Caco-2 (cell line): ENCODE results near the gene DAPK1. TPM values are rescaled to one million over a fixed set of nuclear protein-coding genes. Genes with fewer than 3 reads are reported as not detected.

Experiments used
- BruUV-seq: library from RNA; stranded (reverse); fragments of 400-500 nt; replicated peaks from 2 replicates; lab custom pipeline; 2021; lab: Mats Ljungman, UMichigan
- CTCF ChIA-PET: fragments of 300-600 bp; sonication (Branson Sonifier 250); formaldehyde crosslinking; loops from one replicate; lab custom pipeline; 2022; ENCODE audit warnings: antibody characterized with exemption; lab: Charles Lee
- POLR2A ChIA-PET: fragments of 300-600 bp; sonication (Branson Sonifier 250); formaldehyde crosslinking; loops from one replicate; lab custom pipeline; 2022; ENCODE audit warnings: antibody characterized with exemption; lab: Charles Lee
- DNase-seq, 2 experiments: peaks; one replicate each; pipeline versions ENCODE4 v3.0.0 to v3.0.0-alpha.2; 2020 to 2022
- H3K27me3 ChIP-seq: replicated peaks from 2 replicates; pipeline ENCODE4 v1.6.0; 2011; ENCODE audit warnings: low read length; ENCODE audit not compliant: control insufficient read depth, insufficient read depth
- H3K36me3 ChIP-seq: 2 replicates; pipeline ENCODE4 v1.5.1; 2011; ENCODE audit warnings: low read length; ENCODE audit not compliant: control insufficient read depth, insufficient read depth
- H3K4me1 ChIP-seq: fragments of 250-450 bp; sonication (Bioruptor Pico); 2 replicates; pipeline ENCODE4 v1.5.1; 2020; ENCODE audit warnings: mild to moderate bottlenecking
- H3K4me3 ChIP-seq: 2 replicates; pipeline ENCODE4 v1.5.1; 2011; ENCODE audit warnings: low read depth, mild to moderate bottlenecking, control low read depth, low read length
- H3K9me3 ChIP-seq: fragments of 250-450 bp; sonication (Bioruptor Pico); 2 replicates; pipeline ENCODE4 v1.5.1; 2020; ENCODE audit warnings: mild to moderate bottlenecking, moderate library complexity
- H3K27ac Mint-ChIP-seq: one replicate; pipeline ENCODE4 v1.8.0; 2022; ENCODE audit warnings: mixed read lengths; ENCODE audit not compliant: unreplicated experiment
- H3K27me3 Mint-ChIP-seq: one replicate; pipeline ENCODE4 v1.8.0; 2022; ENCODE audit warnings: mixed read lengths; ENCODE audit not compliant: insufficient read depth, unreplicated experiment
- H3K36me3 Mint-ChIP-seq: one replicate; pipeline ENCODE4 v1.8.0; 2022; ENCODE audit warnings: mild to moderate bottlenecking, mixed read lengths; ENCODE audit not compliant: insufficient read depth, unreplicated experiment
- H3K4me1 Mint-ChIP-seq: one replicate; pipeline ENCODE4 v1.8.0; 2022; ENCODE audit warnings: low read depth, mixed read lengths; ENCODE audit not compliant: unreplicated experiment
- H3K4me3 Mint-ChIP-seq: one replicate; pipeline ENCODE4 v1.8.0; 2022; ENCODE audit warnings: mild to moderate bottlenecking, moderate library complexity, mixed read lengths; ENCODE audit not compliant: unreplicated experiment
- H3K9me3 Mint-ChIP-seq: one replicate; pipeline ENCODE4 v1.8.0; 2022; ENCODE audit warnings: mixed read lengths; ENCODE audit not compliant: unreplicated experiment
- intact Hi-C: fragments of 100-400 bp; cut with micrococcal nuclease; formaldehyde crosslinking; loops from one replicate; pipeline ENCODE4 v1.10.0; 2022; ENCODE audit not compliant: unreplicated experiment
- total RNA-seq: library from RNA; stranded (reverse); gene quantifications from 2 replicates; pipeline ENCODE4 v1.2.3, GENCODE V29; 2022
- TF ChIP-seq, protein P1 (sequence below), 2 experiments: fragments of 200-600 bp in 1 of 2; IDR thresholded peaks; 1 replicate in 1 of 2; 2 replicates in 1 of 2; pipeline versions ENCODE4 v1.5.1 to v1.8.0; 2011 to 2022; ENCODE audit warnings: antibody characterized with exemption in 1 of 2, control low read depth in 1 of 2, inconsistent platforms in 1 of 2, low read depth in 1 of 2, low read length in 1 of 2, mild to moderate bottlenecking in 1 of 2, moderate library complexity in 1 of 2; ENCODE audit not compliant: insufficient read depth in 1 of 2, severe bottlenecking in 1 of 2, unreplicated experiment in 1 of 2

The DAPK1 gene
- total RNA-seq, 1 experiment from 2014 or later = 79.2 TPM

DNA sequence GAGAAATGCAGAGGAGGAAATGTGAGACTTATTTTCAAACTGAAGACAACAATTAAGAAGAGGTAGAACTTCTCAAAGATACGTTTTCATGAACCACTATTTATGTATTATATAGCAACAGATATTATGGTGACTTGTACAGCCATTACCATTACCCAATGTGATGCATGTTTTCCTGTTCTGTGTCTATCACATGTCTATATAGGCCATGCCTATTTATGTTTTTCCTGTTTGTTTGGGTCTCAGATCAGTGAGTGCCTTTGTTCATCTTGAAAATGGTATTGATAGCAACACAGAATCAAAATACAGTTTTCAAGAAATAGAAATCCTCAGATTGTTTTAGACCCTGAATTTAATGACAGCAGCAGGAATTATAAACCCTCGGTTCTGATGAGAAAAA is 44.0 kb downstream of the DAPK1 start:
- peaks cover 12% of the 10 kb centered on the region for H3K36me3 Mint-ChIP-seq
- TF ChIP-seq, protein P1, sequence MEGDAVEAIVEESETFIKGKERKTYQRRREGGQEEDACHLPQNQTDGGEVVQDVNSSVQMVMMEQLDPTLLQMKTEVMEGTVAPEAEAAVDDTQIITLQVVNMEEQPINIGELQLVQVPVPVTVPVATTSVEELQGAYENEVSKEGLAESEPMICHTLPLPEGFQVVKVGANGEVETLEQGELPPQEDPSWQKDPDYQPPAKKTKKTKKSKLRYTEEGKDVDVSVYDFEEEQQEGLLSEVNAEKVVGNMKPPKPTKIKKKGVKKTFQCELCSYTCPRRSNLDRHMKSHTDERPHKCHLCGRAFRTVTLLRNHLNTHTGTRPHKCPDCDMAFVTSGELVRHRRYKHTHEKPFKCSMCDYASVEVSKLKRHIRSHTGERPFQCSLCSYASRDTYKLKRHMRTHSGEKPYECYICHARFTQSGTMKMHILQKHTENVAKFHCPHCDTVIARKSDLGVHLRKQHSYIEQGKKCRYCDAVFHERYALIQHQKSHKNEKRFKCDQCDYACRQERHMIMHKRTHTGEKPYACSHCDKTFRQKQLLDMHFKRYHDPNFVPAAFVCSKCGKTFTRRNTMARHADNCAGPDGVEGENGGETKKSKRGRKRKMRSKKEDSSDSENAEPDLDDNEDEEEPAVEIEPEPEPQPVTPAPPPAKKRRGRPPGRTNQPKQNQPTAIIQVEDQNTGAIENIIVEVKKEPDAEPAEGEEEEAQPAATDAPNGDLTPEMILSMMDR (IDR thresholded peaks at IDR 0.05; ENCODE audit: insufficient read depth in 1 of 2, low read depth in 1 of 2, low read length in 1 of 2, severe bottlenecking in 1 of 2, unreplicated experiment in 1 of 2) = no peak
- intact Hi-C loops = no loop called here
- H3K27me3 ChIP-seq = no peaks in the 10 kb centered on the region
- H3K36me3 ChIP-seq = no peaks in the 10 kb centered on the region; the same call in 1 of the 2 replicates
- POLR2A ChIA-PET = no interaction called here
- no peaks in the 10 kb centered on the region for H3K9me3 ChIP-seq
- H3K4me3 Mint-ChIP-seq = no peak overlapping the region
- no peak overlapping the region for H3K4me3 ChIP-seq
- no TSS peak for BruUV-seq
- no peaks in the 10 kb centered on the region for H3K4me1 ChIP-seq
- no peaks in the 10 kb centered on the region for H3K4me1 Mint-ChIP-seq
- no peaks in the 10 kb centered on the region for H3K9me3 Mint-ChIP-seq
- H3K27ac Mint-ChIP-seq = no peak overlapping the region
- no peak for DNase-seq
- H3K27me3 Mint-ChIP-seq = no peaks in the 10 kb centered on the region
- CTCF ChIA-PET = no interaction called here

DNA sequence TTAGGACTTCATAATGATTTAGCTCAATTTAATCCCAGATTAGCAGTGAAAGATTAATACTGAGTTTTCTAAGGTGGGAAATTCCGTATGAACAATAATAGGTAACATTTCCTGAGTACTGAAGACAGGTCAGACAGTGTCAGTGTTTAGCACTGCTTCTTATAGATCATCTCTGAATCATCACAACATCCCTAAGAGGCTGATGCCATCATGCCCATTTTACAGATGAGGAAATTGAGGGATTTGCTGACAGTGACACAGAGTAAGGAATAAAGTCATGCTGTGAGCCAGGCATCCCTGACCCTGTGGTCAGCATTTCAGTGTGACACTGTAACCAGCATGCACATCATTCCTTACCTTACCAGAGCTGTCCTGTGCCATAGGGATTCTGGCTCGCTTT is 44.5 kb downstream of the DAPK1 start:
- peaks cover 10% of the 10 kb centered on the region for H3K36me3 Mint-ChIP-seq
- H3K27me3 ChIP-seq = no peaks in the 10 kb centered on the region
- ChIA-PET CTCF (no interaction called here), POLR2A (no interaction called here)
- DNase-seq = no peak
- H3K4me1 ChIP-seq = no peaks in the 10 kb centered on the region
- H3K4me3 ChIP-seq = no peak overlapping the region
- no TSS peak for BruUV-seq
- TF ChIP-seq, protein P1 (IDR thresholded peaks at IDR 0.05; ENCODE audit: insufficient read depth in 1 of 2, low read depth in 1 of 2, low read length in 1 of 2, severe bottlenecking in 1 of 2, unreplicated experiment in 1 of 2) = no peak
- H3K9me3 Mint-ChIP-seq = no peaks in the 10 kb centered on the region
- no peaks in the 10 kb centered on the region for H3K27me3 Mint-ChIP-seq
- no peaks in the 10 kb centered on the region; the same call in 1 of the 2 replicates for H3K36me3 ChIP-seq
- intact Hi-C loops = no loop called here
- H3K4me3 Mint-ChIP-seq = no peak overlapping the region
- no peaks in the 10 kb centered on the region for H3K9me3 ChIP-seq
- no peak overlapping the region for H3K27ac Mint-ChIP-seq
- H3K4me1 Mint-ChIP-seq = peaks cover under 1% of the 10 kb centered on the region

DNA sequence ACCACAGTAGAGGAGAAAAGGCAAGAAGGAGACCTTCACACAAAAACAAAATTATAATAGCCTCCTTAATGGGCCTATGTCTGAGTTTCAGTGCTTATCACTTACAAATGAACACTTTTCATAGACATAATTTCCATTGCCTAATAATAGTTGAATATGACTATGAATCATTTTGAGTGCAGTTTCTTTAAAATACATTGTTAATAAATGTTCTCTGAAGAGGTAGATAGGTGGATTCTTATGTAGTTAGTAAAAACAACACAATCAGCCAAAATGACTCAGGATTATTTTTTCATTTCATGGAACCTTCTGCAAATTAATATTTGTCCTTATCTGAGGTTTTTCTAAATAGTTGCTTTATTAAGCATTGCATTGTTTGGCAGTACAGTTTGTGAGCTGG is 45.6 kb downstream of the DAPK1 start:
- Mint-ChIP-seq H3K27ac (no peak overlapping the region), H3K27me3 (no peaks in the 10 kb centered on the region), H3K36me3 (peaks cover 4% of the 10 kb centered on the region), H3K9me3 (no peaks in the 10 kb centered on the region), H3K4me3 (no peak overlapping the region), H3K4me1 (peaks cover 7% of the 10 kb centered on the region)
- Histone ChIP-seq H3K36me3 (no peaks in the 10 kb centered on the region; the same call in 1 of the 2 replicates), H3K4me3 (no peak overlapping the region), H3K4me1 (no peaks in the 10 kb centered on the region), H3K9me3 (no peaks in the 10 kb centered on the region), H3K27me3 (no peaks in the 10 kb centered on the region)
- no peak for DNase-seq
- ChIA-PET CTCF (no interaction called here), POLR2A (no interaction called here)
- intact Hi-C loops = no loop called here
- TF ChIP-seq, protein P1 (IDR thresholded peaks at IDR 0.05; ENCODE audit: insufficient read depth in 1 of 2, low read depth in 1 of 2, low read length in 1 of 2, severe bottlenecking in 1 of 2, unreplicated experiment in 1 of 2) = no peak
- BruUV-seq = no TSS peak
